LNCaP clone FGC (cell line): ENCODE measurements around the gene RFC2.
"Not testable (repeated sequence)": the region's sequence is repeated elsewhere in the genome, so short reads cannot be mapped to it uniquely, and the experiment has no call there.

Source experiments
- DNase-seq: peaks from one replicate; pipeline ENCODE4 v3.0.0-alpha.2; 2011; ENCODE audit warnings: low read depth
- H3K4me3 ChIP-seq: 2 replicates; pipeline ENCODE4 v1.5.1; 2011; ENCODE audit warnings: mild to moderate bottlenecking, low read depth, low read length, control low read depth
- TF ChIP-seq, protein P1 (sequence below): IDR thresholded peaks from 2 replicates; pipeline ENCODE4 v1.5.1; 2012; ENCODE audit warnings: mild to moderate bottlenecking; ENCODE audit not compliant: control insufficient read depth, insufficient read depth; ENCODE audit errors: extremely low read depth

The RFC2 gene

DNA sequence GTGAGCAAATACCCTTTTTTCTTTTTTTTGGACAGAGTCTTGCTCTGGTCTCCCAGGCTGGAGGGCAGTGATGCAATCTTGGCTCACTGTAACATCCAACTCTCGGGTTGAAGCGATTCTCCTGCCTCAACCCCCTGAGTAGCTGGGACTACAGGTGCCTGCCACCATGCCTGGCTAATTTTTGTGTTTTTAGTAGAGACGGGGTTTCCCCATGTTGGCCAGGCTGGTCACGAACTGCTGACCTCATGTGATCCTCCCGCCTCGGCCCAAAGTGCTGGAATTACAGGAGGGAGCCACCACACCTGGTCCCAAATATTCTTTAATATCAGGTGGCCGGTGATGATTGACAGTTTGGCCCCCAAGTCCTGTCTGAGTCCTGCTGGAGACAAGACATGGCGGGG, 37.8 kb downstream of the RFC2 start:
- no peak for DNase-seq
- no peak overlapping the region for H3K4me3 ChIP-seq
- TF ChIP-seq, protein P1, sequence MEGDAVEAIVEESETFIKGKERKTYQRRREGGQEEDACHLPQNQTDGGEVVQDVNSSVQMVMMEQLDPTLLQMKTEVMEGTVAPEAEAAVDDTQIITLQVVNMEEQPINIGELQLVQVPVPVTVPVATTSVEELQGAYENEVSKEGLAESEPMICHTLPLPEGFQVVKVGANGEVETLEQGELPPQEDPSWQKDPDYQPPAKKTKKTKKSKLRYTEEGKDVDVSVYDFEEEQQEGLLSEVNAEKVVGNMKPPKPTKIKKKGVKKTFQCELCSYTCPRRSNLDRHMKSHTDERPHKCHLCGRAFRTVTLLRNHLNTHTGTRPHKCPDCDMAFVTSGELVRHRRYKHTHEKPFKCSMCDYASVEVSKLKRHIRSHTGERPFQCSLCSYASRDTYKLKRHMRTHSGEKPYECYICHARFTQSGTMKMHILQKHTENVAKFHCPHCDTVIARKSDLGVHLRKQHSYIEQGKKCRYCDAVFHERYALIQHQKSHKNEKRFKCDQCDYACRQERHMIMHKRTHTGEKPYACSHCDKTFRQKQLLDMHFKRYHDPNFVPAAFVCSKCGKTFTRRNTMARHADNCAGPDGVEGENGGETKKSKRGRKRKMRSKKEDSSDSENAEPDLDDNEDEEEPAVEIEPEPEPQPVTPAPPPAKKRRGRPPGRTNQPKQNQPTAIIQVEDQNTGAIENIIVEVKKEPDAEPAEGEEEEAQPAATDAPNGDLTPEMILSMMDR: no peak

DNA sequence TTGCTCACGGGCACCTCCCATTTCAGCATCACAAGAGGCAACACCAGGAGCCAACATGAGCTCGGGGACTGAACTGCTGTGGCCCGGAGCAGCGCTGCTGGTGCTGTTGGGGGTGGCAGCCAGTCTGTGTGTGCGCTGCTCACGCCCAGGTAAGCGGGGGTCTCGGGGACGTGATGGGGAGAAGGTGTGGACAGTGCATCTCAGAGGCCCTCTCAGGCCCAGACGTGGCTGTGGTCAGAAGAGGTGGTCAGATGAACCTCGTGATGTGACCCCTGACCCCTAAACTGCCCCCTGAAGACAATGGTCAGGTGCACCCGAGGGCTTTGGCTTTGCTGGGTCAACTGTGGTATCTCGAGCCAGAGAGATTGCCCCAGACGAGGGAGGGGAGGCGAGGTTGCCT, 38.3 kb downstream of the RFC2 start:
- no peak for DNase-seq
- no peak overlapping the region for H3K4me3 ChIP-seq
- TF ChIP-seq, protein P1: no peak

DNA sequence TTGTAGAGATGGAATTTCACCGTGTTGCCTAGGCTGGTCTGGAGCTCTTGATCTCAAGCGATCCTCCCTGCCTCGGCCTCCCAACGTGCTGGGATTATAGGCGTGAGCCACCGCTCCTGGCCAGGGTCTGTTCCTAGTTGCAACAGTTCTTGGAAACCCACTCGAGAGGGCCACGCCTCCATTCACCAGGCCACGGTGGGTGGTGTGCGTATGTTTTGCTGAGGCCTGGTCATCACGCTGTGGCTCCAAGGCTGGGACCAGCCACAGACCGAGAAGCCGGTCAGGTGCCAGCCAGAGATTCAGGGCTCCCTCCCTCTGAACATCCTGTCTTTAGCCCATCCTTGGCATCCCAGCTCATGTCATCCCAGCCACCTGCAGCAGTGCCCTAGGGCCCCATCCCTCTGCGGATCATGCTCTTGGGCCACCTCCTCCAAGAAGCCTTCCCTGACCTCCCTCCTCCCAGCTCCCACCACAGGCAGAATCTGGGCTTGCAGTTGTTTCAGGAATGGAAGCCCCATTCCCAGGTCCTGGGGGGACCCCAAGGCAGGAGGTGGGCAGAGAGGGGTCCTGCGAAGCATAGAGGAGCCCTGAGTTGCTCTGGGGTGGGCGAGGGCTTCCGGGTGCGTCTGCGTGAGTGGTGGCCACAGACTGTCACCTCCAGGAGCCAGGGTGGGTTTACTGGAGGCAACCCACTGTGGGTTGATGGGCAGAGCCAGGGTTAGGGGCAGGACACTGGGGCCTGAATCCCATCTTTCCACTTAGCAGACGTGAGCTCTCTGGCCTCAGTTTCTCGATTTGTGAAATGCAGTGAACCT, 39.2 kb downstream of the RFC2 start:
- no peak for DNase-seq
- TF ChIP-seq, protein P1: no peak
- H3K4me3 ChIP-seq: no peak overlapping the region

DNA sequence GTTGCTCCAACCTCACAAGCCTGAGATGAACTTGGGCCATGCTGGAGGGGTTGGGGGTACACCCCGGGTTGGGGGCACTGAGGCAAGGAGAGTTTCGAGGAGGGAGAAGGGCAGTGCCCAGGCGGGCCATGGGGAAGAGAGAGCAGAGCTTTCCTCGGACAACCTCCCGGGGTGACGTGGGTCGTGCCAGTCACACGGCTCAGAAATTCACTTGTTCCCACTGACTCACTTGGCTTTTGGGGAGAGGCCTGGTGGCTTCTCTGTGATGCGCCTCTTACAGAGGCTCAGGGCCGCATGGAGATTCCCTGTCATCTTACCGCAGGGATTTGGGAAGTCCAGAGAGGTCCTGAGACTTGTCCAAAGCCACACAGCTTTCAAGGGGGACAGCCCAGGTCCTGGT, 41.5 kb downstream of the RFC2 start:
- H3K4me3 ChIP-seq: no peak overlapping the region
- no peak for DNase-seq
- TF ChIP-seq, protein P1: no peak

DNA sequence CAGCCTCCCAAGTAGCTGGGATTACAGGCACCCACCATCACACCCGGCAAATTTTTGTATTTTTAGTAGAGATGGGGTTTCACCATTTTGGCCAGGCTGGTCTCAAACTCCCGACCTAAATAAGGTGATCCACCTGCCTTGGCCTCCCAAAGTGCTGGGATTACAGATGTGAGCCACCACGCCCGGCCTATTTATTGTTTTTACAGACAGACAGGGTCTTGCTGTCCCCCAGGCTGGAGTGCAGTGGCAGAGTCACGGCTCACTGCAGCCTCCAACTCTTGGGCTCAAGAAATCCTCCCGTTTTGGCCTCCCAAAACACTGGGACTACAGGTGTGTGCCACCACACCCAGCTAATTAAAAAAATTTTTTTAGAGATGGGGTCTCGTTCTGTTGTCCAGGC, 46.0 kb downstream of the RFC2 start:
- H3K4me3 ChIP-seq, DNase-seq: not testable (repeated sequence)

DNA sequence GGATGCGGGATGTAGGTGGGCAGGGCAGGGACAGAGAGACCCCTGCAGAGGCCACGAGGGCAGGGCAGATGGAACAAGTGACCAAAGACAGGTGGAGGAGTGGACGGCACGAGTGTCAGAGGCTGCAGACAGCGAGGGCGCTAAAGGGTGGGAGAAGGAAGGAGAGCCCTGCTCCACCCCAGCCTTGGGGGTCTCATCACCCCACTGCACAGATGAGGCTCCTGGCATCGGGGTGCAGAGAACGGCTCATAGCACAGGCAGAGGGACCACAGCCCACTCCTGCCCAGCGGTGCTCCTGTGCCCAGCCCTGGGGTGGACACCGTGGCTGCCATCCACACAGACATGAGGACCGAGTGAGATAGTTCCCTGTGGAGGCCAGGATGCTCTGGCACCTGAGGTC, 46.6 kb downstream of the RFC2 start:
- H3K4me3 ChIP-seq: no peak overlapping the region
- DNase-seq: no peak
- TF ChIP-seq, protein P1: no peak

DNA sequence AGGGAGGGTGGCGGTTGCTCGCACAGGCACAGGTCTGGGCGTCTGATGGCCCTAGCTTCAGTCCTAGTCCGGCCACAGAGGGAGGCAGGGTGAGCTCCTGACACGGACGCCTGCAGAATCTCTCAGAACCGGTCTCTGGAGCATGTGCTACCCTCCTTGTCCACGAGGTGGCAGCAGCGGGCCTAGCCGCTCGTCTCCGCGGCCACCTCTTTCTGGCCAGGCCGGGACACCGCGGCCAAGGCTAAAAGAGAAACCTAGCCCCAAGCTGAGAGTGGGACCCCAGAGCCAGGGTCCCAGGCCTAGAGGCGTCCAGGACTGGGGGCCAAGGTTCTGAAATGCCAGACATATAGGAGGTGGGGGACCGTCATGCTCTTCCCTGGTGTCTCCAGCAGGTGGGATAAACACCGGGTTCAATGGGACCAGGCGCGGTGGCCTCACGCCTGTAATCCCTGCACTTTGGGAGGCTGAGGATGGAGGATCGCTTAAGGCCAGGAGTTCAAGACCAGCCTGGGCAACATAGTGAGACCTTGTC, 47.5 kb downstream of the RFC2 start:
- DNase-seq: no peak
- TF ChIP-seq, protein P1: peak; percentile 96

DNA sequence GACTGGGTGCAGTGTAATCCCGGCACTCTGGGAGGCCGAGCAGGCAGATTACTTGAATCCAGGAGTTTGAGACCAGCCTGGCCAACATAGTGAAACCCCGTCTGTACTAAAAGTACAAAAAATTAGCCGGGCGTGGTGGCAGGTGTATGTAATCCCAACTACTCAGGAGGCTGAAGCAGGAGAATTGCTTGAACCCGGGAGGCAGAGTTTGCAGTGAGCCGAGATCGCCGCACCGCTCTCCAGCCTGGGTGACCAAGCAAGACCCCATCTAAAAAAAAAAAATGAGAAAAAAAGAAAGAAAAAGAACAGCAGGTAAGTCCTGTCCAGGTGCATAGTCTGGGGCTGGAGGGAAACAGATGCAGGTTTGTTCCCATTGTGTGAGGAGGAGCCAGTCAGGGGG, 48.1 kb downstream of the RFC2 start:
- DNase-seq, H3K4me3 ChIP-seq: not testable (repeated sequence)

More for the DNA sequence above, 47.5 kb downstream of the RFC2 start:
- no peak overlapping the region for H3K4me3 ChIP-seq
